HG02884 (cell line): ENCODE measurements around the gene D2HGDH.
"Not testable (repeated sequence)": the region's sequence is repeated elsewhere in the genome, so short reads cannot be mapped to it uniquely, and the experiment has no call there.

ENCODE experiments used
- ATAC-seq: cut with Tn5 transposase; IDR thresholded peaks from one replicate; pipeline ENCODE4 v1.9.1; 2021; ENCODE audit warnings: mild to moderate bottlenecking, moderate library complexity; ENCODE audit not compliant: unreplicated experiment

D2HGDH gene

DNA sequence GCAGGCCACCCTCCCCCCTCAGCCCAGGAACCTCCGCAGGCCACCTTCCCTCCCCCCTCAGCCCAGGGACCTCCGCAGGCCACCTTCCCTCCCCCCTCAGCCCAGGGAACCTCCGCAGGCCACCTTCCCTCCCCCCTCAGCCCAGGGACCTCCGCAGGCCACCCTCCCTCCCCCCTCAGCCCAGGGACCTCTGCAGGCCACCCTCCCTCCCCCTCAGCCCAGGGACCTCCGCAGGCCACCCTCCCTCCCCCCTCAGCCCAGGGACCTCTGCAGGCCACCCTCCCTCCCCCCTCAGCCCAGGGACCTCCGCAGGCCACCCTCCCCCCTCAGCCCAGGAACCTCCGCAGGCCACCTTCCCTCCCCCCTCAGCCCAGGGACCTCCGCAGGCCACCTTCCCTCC, 71.8 kb downstream of the D2HGDH start:
- not testable (repeated sequence) for ATAC-seq

DNA sequence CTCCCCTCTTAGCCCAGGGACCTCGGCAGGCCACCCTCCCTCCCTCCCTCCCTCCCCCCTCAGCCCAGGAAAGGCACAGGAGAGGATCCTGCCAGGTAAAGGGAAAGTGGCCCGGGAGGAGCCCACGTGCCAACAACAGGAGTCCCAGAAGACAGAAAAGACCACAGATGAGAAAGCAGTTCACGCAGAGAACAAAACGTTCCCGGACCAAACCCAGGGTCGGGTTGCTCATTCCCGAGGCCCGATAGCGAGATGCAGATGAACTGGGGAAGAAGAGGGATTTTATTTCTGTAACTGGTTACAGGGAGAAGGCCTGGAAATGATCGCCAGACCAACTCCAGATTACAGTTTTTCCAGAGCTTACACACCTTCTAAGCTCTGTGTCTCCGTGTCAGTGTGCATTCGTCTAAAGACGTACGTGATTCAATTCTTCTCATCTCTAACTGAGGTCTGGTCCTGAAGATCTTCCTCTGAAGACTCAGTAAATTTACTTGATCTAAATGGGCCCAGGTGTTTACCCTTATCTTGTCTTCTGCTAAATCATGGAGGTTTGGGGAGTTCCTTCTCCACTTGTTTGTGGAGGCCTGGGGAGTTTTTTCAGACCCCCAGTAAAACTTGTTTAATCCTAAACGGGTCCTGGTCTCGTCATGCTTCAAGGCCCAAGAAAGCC, 73.8 kb downstream of the D2HGDH start:
- ATAC-seq: no peak

DNA sequence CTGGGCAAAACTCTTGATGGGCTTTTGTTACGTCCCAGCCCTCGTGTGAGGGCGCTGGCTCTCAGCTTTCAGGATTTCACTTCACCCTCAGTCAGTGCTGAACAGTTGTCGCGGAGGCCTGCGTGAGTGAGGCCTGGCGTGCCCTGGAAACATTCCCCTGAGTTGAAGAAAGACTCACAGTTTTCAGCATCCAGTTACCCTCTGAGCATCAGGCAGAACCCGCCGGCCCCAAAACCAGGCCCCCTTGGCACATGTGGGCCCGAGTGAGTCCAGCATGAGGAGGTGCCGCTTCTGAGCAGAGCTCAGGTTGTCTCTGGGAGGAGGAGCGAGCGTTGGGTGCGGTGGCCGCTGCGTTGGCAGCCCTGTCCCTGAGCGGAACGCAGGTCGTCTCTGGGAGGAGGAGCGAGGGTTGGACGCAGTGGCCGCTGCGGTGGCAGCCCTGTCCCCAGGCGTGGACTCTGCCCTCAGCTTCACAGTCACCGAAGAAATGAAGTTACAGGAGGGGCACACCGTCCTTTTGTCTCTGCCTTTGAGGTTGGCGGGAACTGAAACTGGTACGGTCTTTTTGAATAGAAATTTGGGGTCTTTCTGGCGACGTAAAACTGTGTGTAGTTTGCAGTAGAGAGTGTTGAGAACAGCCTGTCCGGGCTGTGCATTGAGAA, 74.4 kb downstream of the D2HGDH start, which contains the start of gene NEU4:
TSS of gene NEU4 (plus strand) at position 473 of the 662 bp plus-strand sequence. CDS start 5,292 bp downstream, outside the sequence.
- ATAC-seq: no peak

DNA sequence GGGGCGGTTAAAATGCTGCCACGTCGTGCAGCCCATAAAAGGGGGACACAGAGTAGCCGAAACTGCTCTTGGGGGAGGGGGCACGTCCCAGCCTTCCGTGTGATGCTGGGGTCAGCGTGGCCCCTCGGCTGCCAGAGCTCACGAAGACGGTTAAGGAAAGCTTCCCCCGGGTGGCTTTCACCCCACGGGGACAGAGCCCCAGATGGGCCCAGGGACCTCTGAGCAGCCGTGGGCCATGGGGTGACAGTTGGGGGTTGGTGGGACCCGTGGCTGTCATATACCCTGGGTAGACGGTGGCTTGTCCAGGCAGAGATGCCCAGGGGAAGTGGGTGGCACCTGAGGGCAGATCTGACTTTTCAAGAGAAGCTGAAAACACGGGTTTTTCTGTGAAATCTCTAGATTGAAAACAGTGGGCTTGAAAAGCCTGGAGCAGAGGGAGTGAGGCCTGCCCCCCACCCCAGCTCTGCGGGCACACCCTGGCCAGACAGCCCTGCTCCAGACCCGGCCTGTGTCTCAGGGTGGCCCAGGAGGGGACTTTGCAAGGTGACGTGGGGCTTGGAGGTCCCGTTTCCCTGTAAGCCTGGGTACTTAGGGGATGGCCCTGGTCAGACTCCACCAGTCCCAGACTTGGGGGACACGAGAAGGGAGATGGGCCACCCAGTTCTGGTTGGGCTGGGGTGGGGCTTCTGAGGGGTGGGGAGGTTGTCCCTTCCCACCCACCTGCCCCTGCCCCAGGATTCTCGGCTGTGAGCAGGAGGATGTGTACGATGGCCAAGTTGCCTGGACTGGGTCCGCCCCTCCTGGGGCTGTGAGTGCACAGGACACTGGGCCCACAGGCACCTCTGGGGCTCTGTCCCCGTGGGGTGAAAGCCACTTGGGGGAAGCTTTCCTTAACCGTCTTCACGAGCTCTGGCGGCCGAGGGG, 75.2 kb downstream of the D2HGDH start:
- ATAC-seq: no peak

DNA sequence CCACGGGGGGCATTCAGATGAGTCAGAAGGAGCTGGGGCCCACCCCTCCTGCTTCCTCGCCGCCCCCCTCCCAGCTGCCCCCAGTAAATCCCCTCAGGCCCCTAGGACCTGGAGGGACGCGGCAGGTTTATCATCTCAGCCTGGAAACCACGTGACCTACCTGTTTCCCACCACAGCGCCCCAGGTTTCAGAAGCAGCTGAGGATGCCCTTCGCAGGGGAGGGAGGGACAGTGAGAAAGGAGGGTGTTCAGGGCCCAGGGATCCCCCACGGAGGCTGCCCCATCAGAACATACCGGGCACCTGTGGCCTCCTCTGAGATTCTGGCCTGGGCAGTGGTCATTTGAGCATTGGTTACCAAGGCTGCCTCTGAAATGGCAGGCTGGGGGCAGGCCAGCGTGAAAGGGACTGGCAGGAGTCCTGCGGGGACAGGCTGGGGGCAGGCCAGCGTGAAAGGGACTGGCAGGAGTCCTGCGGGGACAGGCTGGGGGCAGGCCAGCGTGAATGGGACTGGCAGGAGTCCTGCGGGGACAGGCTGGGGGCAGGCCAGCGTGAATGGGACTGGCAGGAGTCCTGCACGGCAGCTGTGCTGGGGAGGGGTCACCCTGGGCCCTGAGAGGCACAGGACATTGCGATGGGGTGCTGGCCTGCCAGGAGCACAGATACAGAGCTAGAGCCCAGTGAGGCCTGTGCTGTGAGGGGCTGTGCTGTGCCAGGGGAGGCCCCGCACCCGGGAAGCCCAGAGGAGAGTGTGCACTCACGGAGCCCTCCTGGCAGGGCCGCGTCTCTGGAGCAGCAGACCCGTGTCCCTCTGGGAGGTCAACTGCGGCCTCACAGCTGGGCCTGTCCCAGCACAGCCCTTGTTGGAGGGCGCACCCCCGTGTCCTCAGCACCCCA, 76.1 kb downstream of the D2HGDH start:
- no peak for ATAC-seq

DNA sequence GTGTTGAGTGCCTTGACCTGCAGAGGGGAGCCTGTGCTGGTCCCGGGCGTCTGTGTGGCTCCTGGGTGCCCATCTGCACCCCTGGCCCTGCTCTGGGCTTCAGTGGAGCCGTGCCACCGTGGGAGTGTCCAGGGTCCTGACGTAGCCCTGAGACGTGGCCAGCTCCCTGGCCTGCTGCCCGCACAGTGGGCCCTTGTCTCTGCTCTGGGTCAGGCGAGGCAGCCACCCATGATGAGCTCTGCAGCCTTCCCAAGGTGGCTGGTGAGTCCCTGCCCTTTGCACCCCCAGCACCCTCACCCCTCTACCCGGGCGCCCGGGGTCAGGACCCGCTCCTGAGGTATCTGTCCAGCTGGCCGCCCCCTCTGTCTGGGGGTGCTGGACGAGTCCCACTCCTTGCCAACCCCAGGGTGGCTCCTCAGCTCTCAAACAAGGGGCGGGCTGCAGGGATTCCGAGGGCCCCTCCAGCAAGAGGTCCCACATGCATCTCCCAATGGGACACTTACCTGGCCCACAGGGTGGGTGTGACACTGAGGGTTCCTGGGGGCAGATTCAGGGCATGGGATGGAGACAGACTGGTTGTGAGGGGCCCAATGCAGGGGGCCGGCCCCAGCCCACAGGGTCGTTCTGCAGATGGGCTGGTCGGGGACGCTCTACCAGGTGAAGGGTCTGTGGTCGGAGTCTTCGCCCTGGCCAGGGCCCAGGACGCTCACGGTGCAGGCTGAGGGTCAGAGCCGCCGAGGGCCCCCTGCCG, 76.9 kb downstream of the D2HGDH start:
- ATAC-seq: no peak

DNA sequence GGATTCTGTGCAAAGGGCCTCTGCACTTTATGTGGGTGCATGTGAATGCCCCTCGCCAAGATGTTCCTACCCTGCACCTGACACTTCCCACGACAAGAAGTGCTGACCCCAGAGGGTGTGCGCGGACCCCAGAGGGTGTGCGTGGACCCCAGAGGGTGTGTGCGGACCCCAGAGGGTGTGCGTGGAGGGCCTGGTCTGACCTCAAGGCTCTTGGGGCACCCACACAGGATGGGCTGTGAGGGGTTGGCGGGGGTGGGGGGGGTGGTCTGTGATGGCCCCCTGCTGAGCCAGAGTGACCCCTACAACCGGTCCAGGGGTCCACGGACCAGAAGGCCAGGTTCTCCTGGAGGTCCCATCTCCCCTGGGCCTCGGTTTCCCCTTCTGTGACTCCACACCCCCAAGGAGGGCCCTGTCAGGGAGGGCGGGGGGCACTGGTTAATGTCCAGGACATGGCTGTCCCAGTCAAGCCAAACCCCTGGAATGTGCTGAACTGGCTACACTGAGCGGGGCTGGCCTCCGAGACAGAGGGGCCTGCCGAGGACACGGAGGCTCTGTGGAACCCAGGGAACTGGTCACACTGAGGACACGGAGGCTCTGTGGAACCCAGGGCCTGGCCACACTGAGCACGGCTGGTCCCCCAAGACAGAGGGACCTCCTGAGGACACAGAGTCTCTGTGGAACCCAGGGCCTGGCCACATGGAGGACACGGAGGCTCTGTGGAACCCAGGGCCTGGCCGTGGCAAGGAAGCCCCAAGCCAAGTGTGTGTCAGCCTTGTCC, 77.7 kb downstream of the D2HGDH start:
- ATAC-seq: no peak

DNA sequence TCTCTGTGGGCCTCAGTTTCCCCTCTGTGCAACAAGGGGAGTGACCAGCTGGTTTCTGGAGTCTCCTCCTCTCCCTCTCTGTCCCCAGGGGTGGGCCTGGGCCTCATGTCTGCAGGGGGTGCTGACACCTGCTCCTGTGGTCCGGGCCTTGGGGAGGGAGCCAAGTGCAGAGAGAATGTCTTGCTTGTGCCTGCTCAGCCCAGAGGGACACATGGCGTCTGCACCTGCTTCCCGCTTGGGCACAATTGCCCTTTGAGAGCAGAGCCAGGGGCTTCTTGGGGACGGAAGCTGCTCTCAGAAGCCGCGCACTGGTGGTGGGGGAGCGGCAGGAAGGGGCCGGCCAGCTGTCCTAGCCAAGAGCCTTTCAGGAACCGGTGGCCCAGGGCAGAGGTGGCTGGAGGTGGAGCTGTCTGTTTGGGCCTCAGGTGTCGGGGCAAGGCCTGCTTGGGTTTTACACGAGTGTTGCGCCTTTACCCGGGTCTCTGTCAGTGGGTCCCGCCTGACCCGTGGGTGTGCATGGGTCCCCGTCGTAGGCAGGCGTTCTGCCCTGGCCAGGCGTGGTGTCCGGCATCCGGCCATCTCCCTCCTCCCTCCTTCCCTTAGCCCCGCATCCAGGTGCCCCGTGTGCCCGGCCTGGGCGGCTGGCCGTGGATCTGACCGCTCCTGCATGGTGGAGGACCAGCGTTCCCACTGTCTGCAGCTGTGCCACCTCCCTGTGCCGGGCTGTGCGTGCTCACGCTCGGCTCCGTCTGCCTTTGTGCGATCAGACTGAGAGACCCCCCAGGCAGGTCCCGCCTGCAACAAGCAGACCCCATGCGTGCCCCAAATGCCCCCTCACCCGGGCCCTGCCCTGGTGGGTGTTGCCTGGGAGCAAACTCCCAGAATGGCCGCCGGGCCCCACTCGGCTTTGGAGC, 78.6 kb downstream of the D2HGDH start:
- ATAC-seq: no peak

DNA sequence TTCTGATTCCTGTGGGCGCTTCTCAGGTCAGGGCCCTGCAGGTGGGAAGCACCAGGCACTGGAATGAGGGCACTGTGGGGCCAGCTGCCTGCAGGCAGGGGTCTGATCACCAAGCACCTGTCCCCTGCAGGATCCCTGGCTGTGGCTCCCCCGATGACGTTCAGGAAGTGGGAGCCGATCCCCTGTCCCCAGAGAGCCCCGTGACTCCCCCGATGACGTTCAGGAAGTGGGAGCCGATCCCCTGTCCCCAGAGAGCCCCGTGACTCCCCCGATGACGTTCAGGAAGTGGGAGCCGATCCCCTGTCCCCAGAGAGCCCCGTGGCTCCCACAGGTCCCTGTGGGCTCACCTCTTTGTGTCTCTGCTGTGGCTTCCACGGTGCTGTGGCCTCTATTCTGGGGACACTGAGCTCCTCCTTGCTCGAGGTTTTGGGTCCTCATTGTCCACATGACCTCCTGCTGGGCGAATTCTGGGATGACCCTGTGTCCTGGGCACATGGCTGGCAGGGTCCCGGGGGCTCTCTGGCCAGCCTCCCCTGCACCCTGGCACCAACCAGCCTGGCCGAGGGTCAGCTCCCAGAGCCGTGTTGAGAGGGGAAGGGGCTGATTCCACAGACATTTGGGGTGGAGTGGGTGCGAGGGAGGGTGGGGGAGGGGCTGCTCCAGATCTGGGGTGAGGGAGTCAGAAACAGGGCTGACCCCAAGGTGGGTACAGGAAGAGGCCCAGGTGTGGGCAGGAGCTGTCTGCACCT, 79.4 kb downstream of the D2HGDH start:
- ATAC-seq: no peak

DNA sequence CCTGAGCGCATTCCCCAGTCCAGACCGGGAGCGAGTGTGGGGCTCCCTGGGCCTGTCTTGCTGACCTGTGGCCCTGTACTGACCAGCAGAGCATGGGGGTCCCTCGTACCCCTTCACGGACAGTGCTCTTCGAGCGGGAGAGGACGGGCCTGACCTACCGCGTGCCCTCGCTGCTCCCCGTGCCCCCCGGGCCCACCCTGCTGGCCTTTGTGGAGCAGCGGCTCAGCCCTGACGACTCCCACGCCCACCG, 79.9 kb downstream of the D2HGDH start:
- ATAC-seq: no peak

DNA sequence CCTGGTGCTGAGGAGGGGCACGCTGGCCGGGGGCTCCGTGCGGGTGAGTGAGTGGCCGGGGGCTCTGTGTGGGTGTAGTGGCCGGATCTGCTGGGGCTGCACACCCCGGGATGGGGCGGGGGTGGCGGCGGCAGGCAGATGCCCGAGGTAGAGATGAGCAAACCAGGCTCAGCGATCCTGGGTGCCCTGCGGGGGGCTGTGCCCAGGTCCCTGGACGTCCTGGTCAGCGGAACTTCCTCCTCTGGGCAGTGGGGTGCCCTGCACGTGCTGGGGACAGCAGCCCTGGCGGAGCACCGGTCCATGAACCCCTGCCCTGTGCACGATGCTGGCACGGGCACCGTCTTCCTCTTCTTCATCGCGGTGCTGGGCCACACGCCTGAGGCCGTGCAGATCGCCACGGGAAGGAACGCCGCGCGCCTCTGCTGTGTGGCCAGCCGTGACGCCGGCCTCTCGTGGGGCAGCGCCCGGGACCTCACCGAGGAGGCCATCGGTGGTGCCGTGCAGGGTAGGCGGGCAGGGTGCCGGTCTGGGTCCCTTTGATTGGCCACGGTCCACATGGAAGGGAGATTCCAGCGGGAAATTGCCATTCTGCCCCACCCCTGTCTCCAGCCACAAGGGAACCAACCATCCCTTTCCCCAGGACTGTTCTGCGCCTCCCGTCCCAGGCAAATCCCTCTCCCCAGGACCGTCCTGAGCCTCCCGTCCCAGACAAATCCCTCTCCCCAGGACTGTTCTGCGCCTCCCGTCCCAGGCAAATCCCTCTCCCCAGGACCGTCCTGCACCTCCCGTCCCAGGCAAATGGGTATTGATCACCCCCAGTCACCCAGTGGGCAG, 80.4 kb downstream of the D2HGDH start:
- ATAC-seq: no peak

DNA sequence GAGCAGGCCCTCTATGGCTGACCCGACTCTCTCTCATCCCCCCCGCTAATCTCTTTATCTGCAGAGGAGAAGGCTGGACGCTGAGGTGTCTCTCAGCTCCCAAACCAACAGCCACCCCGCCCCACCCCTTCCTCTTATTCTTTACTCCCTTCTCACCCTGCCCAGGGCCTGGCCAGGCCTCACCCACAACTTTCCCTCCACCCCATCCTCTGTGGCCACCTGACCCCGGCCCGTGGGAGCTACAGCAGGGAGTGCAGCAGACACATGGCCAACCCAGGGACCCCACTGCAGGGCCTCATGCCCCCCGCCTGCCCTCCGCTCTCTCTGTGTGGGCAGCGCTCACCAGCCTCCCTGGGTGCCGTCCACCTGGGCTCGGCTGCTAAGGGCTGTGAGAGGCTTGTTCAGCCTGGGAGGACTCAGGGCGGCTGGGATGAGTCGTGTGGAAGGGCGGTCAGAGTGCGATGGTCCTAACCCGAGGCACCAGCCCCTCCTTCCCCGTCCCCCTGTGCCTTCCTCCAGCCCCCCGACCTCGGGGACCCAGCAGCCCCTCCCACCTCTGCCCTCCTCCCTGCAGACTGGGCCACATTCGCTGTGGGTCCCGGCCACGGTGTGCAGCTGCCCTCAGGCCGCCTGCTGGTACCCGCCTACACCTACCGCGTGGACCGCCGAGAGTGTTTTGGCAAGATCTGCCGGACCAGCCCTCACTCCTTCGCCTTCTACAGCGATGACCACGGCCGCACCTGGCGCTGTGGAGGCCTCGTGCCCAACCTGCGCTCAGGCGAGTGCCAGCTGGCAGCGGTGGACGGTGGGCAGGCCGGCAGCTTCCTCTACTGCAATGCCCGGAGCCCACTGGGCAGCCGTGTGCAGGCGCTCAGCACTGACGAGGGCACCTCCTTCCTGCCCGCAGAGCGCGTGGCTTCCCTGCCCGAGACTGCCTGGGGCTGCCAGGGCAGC, 81.3 kb downstream of the D2HGDH start:
- no peak for ATAC-seq

DNA sequence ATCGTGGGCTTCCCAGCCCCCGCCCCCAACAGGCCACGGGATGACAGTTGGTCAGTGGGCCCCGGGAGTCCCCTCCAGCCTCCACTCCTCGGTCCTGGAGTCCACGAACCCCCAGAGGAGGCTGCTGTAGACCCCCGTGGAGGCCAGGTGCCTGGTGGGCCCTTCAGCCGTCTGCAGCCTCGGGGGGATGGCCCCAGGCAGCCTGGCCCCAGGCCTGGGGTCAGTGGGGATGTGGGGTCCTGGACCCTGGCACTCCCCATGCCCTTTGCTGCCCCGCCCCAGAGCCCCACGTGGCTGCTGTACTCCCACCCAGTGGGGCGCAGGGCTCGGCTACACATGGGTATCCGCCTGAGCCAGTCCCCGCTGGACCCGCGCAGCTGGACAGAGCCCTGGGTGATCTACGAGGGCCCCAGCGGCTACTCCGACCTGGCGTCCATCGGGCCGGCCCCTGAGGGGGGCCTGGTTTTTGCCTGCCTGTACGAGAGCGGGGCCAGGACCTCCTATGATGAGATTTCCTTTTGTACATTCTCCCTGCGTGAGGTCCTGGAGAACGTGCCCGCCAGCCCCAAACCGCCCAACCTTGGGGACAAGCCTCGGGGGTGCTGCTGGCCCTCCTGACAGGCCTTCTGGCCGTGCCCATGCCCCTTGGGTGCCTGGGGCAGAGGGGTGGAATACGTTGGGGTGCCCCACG, 82.1 kb downstream of the D2HGDH start:
- no peak for ATAC-seq

DNA sequence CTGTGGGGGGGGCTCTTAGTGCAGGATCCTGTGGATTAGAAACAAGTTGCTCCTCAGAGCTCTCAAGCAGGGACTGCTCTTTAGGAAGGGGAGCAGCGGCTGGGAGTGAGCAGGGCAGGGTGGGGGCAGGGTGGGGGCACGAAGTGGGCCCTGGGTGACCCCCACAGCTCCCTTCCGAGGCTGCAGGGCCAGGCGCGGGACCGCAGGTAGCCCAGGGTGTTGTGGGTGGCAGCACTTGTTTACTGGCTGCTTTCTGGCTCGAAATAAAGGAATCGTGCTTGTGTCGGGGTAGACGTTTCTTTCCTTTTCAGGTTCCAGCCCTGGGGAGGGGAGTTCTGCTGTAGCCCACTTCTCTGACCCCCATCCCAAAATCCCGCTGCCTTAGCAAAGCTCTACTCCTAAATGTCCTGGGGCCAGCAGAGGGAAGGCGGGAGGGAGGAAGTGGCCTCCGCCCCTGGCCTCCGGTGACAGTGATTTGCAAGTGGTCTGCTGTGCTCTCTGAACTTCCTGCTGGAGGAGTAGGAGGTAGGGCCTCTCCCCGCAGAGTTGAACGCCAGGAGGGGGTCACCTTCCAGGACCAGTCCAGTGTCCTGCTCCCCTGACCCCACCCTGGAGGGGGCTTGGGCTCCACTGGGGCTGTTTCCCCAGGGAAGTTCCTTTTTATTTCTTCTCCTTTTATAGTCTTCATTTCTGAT, 82.8 kb downstream of the D2HGDH start:
- ATAC-seq: no peak
